ENCODE measurements around the gene RARB. TPM values are rescaled to one million over a fixed set of nuclear protein-coding genes. Genes with fewer than 3 reads are reported as not detected.

The RARB gene
- total and polyA plus RNA-seq, 2 experiments from 2014 or later = 0.14 to 0.42 TPM

DNA sequence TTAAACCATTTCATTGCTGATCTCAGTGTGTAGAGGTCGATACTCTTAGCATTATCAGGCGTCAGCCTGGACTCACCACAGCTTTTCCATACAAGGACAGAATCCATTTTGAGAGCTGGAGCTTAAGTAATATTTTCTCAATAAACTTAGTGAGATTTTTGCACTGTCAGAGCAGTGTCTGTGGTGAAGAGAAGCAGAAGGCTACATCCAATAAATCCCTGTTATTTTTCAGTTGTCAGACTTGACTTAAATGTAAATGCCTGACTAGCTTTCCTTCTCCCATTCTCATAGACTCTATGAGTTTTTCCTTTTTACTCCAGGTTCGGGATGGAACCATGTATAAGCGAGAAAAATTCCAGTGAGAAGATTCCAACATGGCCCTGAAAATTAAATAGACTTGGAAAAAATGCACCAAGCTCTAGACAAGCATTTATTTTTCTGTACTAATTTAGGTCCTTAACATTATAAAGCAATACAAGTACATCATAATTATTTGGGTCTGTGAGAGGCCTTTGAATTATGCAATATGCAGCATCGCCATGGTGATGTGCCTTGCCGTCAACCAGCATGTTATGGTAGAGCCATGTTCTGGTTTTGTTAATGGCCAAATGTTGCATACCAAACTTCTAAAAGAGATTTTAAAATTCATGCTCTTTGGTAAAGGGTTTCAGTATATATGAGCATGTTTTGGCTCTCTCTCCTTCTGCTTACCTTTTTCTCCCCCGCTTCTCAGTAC lies 62.0 kb downstream of the RARB start (continued):
- TF ChIP-seq, protein P1, sequence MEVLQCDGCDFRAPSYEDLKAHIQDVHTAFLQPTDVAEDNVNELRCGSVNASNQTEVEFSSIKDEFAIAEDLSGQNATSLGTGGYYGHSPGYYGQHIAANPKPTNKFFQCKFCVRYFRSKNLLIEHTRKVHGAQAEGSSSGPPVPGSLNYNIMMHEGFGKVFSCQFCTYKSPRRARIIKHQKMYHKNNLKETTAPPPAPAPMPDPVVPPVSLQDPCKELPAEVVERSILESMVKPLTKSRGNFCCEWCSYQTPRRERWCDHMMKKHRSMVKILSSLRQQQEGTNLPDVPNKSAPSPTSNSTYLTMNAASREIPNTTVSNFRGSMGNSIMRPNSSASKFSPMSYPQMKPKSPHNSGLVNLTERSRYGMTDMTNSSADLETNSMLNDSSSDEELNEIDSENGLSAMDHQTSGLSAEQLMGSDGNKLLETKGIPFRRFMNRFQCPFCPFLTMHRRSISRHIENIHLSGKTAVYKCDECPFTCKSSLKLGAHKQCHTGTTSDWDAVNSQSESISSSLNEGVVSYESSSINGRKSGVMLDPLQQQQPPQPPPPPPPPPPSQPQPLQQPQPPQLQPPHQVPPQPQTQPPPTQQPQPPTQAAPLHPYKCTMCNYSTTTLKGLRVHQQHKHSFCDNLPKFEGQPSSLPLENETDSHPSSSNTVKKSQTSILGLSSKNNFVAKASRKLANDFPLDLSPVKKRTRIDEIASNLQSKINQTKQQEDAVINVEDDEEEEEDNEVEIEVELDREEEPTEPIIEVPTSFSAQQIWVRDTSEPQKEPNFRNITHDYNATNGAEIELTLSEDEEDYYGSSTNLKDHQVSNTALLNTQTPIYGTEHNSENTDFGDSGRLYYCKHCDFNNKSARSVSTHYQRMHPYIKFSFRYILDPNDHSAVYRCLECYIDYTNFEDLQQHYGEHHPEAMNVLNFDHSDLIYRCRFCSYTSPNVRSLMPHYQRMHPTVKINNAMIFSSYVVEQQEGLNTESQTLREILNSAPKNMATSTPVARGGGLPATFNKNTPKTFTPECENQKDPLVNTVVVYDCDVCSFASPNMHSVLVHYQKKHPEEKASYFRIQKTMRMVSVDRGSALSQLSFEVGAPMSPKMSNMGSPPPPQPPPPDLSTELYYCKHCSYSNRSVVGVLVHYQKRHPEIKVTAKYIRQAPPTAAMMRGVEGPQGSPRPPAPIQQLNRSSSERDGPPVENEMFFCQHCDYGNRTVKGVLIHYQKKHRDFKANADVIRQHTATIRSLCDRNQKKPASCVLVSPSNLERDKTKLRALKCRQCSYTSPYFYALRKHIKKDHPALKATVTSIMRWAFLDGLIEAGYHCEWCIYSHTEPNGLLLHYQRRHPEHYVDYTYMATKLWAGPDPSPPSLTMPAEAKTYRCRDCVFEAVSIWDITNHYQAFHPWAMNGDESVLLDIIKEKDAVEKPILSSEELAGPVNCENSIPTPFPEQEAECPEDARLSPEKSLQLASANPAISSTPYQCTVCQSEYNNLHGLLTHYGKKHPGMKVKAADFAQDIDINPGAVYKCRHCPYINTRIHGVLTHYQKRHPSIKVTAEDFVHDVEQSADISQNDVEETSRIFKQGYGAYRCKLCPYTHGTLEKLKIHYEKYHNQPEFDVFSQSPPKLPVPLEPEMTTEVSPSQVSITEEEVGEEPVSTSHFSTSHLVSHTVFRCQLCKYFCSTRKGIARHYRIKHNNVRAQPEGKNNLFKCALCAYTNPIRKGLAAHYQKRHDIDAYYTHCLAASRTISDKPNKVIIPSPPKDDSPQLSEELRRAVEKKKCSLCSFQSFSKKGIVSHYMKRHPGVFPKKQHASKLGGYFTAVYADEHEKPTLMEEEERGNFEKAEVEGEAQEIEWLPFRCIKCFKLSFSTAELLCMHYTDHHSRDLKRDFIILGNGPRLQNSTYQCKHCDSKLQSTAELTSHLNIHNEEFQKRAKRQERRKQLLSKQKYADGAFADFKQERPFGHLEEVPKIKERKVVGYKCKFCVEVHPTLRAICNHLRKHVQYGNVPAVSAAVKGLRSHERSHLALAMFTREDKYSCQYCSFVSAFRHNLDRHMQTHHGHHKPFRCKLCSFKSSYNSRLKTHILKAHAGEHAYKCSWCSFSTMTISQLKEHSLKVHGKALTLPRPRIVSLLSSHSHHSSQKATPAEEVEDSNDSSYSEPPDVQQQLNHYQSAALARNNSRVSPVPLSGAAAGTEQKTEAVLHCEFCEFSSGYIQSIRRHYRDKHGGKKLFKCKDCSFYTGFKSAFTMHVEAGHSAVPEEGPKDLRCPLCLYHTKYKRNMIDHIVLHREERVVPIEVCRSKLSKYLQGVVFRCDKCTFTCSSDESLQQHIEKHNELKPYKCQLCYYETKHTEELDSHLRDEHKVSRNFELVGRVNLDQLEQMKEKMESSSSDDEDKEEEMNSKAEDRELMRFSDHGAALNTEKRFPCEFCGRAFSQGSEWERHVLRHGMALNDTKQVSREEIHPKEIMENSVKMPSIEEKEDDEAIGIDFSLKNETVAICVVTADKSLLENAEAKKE (CRISPR knock-in tag; IDR thresholded peaks at IDR 0.05) = no peak
- TF ChIP-seq ZNF331 (CRISPR knock-in tag; IDR thresholded peaks at IDR 0.05; ENCODE audit: low read depth) = no peak
- TF ChIP-seq STAT1 (IDR thresholded peaks at IDR 0.05; ENCODE audit: unreplicated experiment) = no peak

DNA sequence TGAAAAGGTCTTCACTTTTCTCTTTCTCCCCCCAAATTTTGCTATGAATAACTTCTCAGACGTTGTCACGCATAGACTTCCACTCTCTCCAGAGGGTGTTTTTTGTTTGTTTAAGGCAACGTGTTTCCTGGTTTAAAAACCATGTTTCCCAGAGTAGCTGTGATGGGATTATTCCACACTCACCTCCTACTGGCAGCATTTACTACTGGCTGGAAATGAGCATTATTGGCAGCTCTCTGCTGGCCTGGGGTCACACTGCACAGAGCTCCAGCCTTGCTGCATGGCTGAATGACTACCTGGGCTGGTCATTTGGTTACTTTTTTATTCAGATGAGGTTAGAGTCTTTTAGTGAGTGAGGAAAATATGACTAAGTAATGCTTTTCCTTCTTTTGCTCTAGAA lies 65.2 kb downstream of the RARB start:
- Histone ChIP-seq H3K36me3 (ENCODE audit: insufficient read depth) (no peaks in the 10 kb centered on the region), H4K20me1 (replicated peaks; ENCODE audit: insufficient read depth) (no peaks in the 10 kb centered on the region), H3K4me2 (no peak overlapping the region), H3K79me2 (replicated peaks; ENCODE audit: insufficient read depth) (no peaks in the 10 kb centered on the region), H2AFZ (no peak overlapping the region), H3K4me1 (ENCODE audit: insufficient read depth) (no peaks in the 10 kb centered on the region), H3K4me3 (no peak overlapping the region), H3F3A (replicated peaks; ENCODE audit: low read depth) (no peaks in the 10 kb centered on the region), H3K27me3 (ENCODE audit: insufficient read depth) (no peaks in the 10 kb centered on the region), H3K9me2 (ENCODE audit: insufficient read depth) (peaks cover 2% of the 10 kb centered on the region; the same call in 1 of the 2 replicates), H3K27ac (ENCODE audit: low read depth) (no peak overlapping the region)
- Mint-ChIP-seq H3K27ac (no peak overlapping the region), H3K4me3 (no peak overlapping the region), H3K36me3 (ENCODE audit: low read depth) (peaks cover 4% of the 10 kb centered on the region; the same call in 2 of the 3 replicates), H3K27me3 (ENCODE audit: insufficient read depth, low read depth, poor library complexity) (no peaks in the 10 kb centered on the region), H3K9me3 (peaks cover 20% of the 10 kb centered on the region), H3K4me1 (no peaks in the 10 kb centered on the region)
- DNase-seq (ENCODE audit: low spot score) (no peak), ATAC-seq (no peak)
- no peak for TF ChIP-seq EZH2 (IDR thresholded peaks at IDR 0.05; ENCODE audit: low read depth, unreplicated experiment)
- no peak for TF ChIP-seq NANOG (IDR thresholded peaks at IDR 0.05; ENCODE audit: borderline replicate concordance)
- TF ChIP-seq POLR2AphosphoS5 (IDR thresholded peaks at IDR 0.05; ENCODE audit: low read depth) = no peak
- no peak for TF ChIP-seq STAT1 (IDR thresholded peaks at IDR 0.05; ENCODE audit: unreplicated experiment)
- no peak for TF ChIP-seq CREB1 (CRISPR knock-in tag; IDR thresholded peaks at IDR 0.05; ENCODE audit: low read depth)
- TF ChIP-seq, protein P2, sequence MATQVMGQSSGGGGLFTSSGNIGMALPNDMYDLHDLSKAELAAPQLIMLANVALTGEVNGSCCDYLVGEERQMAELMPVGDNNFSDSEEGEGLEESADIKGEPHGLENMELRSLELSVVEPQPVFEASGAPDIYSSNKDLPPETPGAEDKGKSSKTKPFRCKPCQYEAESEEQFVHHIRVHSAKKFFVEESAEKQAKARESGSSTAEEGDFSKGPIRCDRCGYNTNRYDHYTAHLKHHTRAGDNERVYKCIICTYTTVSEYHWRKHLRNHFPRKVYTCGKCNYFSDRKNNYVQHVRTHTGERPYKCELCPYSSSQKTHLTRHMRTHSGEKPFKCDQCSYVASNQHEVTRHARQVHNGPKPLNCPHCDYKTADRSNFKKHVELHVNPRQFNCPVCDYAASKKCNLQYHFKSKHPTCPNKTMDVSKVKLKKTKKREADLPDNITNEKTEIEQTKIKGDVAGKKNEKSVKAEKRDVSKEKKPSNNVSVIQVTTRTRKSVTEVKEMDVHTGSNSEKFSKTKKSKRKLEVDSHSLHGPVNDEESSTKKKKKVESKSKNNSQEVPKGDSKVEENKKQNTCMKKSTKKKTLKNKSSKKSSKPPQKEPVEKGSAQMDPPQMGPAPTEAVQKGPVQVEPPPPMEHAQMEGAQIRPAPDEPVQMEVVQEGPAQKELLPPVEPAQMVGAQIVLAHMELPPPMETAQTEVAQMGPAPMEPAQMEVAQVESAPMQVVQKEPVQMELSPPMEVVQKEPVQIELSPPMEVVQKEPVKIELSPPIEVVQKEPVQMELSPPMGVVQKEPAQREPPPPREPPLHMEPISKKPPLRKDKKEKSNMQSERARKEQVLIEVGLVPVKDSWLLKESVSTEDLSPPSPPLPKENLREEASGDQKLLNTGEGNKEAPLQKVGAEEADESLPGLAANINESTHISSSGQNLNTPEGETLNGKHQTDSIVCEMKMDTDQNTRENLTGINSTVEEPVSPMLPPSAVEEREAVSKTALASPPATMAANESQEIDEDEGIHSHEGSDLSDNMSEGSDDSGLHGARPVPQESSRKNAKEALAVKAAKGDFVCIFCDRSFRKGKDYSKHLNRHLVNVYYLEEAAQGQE (IDR thresholded peaks at IDR 0.05; ENCODE audit: unreplicated experiment) = no peak
- TF ChIP-seq EZH2phosphoT487 (IDR thresholded peaks at IDR 0.05; ENCODE audit: unreplicated experiment) = no peak
- TF ChIP-seq ZNF114 (CRISPR knock-in tag; IDR thresholded peaks at IDR 0.05) = no peak

Data from GM23338 (cell line).